Ishikawa (cell line): ENCODE measurements around the gene SPNS3.

Source experiments
- CEBPB ChIP-seq: IDR thresholded peaks from 2 replicates; pipeline ENCODE4 v1.6.1; 2012
- EP300 ChIP-seq: IDR thresholded peaks from 2 replicates; pipeline ENCODE4 v1.6.1; 2012; ENCODE audit warnings: borderline replicate concordance
- FOXM1 ChIP-seq: IDR thresholded peaks from 2 replicates; pipeline ENCODE4 v1.6.1; 2012; ENCODE audit warnings: low read depth, borderline replicate concordance
- NFIC ChIP-seq: IDR thresholded peaks from 2 replicates; pipeline ENCODE4 v1.6.1; 2012
- RAD21 ChIP-seq: IDR thresholded peaks from 2 replicates; pipeline ENCODE4 v1.6.1; 2012; ENCODE audit warnings: low read depth
- TAF1 ChIP-seq: IDR thresholded peaks from 2 replicates; pipeline ENCODE4 v1.6.1; 2012; ENCODE audit warnings: low read depth, mild to moderate bottlenecking
- TCF12 ChIP-seq: IDR thresholded peaks from 2 replicates; pipeline ENCODE4 v1.6.1; 2012; ENCODE audit warnings: low read depth
- TEAD4 ChIP-seq: IDR thresholded peaks from 2 replicates; pipeline ENCODE4 v1.6.1; 2012
- YY1 ChIP-seq: IDR thresholded peaks from 2 replicates; pipeline ENCODE4 v1.6.1; 2012; ENCODE audit warnings: low read depth
- ZBTB7A ChIP-seq: IDR thresholded peaks from 2 replicates; pipeline ENCODE4 v1.6.1; 2012; ENCODE audit warnings: low read depth
- TF ChIP-seq, protein P1 (sequence below): IDR thresholded peaks from 2 replicates; pipeline ENCODE4 v1.6.1; 2012; ENCODE audit warnings: low read depth, mild to moderate bottlenecking
- TF ChIP-seq, protein P2 (sequence below): IDR thresholded peaks from 2 replicates; pipeline ENCODE4 v1.6.1; 2012
- TF ChIP-seq, protein P3 (sequence below): IDR thresholded peaks from 2 replicates; pipeline ENCODE4 v1.6.1; 2012

DNA sequence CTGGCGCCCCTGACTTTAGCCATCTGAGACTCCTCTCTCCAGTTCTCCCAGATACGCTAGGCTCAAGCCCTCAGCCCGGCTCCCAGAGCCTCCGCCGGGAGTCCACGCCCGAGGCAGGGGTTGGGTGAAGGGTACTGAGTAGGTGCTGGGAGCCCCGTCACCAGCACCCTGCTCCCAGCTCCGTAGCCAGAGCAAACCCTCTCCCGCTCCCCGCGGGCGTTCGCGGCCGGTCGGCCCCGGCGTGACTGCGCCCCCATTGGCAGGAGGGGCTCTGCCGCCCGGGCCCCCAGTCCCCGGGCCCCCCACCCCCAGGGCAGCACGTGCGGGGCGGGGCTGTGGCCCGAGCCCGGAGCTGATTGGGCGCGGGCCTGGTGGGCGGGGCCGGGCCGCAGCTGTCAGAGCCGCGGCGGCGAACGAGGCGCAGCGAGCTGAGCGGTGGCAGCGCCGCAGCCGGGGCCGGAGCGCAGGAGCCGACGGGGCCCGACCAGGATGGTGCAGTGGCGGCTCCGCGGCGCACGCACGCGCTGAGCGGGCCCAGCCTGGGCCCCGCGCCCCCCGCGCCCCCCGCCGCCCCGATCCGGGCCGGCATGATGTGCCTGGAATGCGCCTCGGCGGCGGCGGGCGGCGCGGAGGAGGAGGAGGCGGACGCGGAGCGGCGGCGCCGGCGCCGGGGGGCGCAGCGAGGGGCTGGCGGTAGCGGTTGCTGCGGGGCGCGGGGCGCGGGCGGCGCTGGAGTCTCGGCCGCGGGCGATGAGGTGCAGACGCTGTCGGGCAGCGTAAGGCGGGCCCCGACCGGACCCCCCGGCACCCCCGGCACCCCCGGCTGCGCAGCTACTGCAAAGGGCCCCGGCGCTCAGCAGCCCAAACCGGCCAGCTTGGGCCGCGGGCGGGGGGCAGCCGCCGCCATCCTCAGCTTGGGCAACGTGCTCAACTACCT is 65.0 kb downstream of the SPNS3 start, which contains the start of gene SPNS2:
- TF ChIP-seq TEAD4 (no peak), RAD21 (no peak), YY1 (no peak), TAF1 (no peak), NFIC (no peak), EP300 (no peak), ZBTB7A (no peak), FOXM1 (no peak), CEBPB (no peak), TCF12 (no peak)
- TF ChIP-seq, protein P1, sequence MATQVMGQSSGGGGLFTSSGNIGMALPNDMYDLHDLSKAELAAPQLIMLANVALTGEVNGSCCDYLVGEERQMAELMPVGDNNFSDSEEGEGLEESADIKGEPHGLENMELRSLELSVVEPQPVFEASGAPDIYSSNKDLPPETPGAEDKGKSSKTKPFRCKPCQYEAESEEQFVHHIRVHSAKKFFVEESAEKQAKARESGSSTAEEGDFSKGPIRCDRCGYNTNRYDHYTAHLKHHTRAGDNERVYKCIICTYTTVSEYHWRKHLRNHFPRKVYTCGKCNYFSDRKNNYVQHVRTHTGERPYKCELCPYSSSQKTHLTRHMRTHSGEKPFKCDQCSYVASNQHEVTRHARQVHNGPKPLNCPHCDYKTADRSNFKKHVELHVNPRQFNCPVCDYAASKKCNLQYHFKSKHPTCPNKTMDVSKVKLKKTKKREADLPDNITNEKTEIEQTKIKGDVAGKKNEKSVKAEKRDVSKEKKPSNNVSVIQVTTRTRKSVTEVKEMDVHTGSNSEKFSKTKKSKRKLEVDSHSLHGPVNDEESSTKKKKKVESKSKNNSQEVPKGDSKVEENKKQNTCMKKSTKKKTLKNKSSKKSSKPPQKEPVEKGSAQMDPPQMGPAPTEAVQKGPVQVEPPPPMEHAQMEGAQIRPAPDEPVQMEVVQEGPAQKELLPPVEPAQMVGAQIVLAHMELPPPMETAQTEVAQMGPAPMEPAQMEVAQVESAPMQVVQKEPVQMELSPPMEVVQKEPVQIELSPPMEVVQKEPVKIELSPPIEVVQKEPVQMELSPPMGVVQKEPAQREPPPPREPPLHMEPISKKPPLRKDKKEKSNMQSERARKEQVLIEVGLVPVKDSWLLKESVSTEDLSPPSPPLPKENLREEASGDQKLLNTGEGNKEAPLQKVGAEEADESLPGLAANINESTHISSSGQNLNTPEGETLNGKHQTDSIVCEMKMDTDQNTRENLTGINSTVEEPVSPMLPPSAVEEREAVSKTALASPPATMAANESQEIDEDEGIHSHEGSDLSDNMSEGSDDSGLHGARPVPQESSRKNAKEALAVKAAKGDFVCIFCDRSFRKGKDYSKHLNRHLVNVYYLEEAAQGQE, result no peak
- TF ChIP-seq, protein P2, sequence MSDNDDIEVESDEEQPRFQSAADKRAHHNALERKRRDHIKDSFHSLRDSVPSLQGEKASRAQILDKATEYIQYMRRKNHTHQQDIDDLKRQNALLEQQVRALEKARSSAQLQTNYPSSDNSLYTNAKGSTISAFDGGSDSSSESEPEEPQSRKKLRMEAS, result no peak
- TF ChIP-seq, protein P3, sequence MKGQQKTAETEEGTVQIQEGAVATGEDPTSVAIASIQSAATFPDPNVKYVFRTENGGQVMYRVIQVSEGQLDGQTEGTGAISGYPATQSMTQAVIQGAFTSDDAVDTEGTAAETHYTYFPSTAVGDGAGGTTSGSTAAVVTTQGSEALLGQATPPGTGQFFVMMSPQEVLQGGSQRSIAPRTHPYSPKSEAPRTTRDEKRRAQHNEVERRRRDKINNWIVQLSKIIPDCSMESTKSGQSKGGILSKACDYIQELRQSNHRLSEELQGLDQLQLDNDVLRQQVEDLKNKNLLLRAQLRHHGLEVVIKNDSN, result peak; percentile 52
